SK-N-SH (cell line): ENCODE data around the gene ABCB7. TPM values are rescaled to one million over a fixed set of nuclear protein-coding genes. Genes with fewer than 3 reads are reported as not detected.
"Not testable (repeated sequence)": the region's sequence is repeated elsewhere in the genome, so short reads cannot be mapped to it uniquely, and the experiment has no call there.

ENCODE experiments used
- CTCF ChIA-PET: fragments of 300-600, 350-600 bp; formaldehyde crosslinking; extraction: SDS; loops from one replicate; lab custom pipeline; 2021; lab: Yijun Ruan, JAX
- POLR2A ChIA-PET: fragments of 350-600 bp; sonication (Branson Sonifier 250); formaldehyde crosslinking; extraction: SDS; loops from one replicate; lab custom pipeline; 2020; ENCODE audit warnings: antibody characterized with exemption, inconsistent platforms; lab: Yijun Ruan, JAX
- DNase-seq: peaks from one replicate; pipeline ENCODE4 v3.0.0; 2012
- H2AFZ ChIP-seq: fragments of 200-600 bp; sonication (generic); 2 replicates; pipeline ENCODE4 v1.8.1; 2016; ENCODE audit warnings: antibody characterized with exemption, mild to moderate bottlenecking, low read depth
- H3F3A ChIP-seq: fragments of 200-600 bp; sonication (generic); replicated peaks from 2 replicates; pipeline ENCODE3; 2016; ENCODE audit warnings: antibody characterized with exemption, mild to moderate bottlenecking; ENCODE audit not compliant: insufficient read depth
- H3K27ac ChIP-seq, 2 experiments: fragments of 200-500 bp in 1 of 2; fragments of 200-600 bp in 1 of 2; sonication (Bioruptor generic) in 1 of 2; sonication (generic), shearing (Covaris generic) in 1 of 2; 2 replicates each; pipeline versions ENCODE4 v1.5.1 to v1.6.1; 2014 to 2016; ENCODE audit warnings: low read depth in 2 of 2, inconsistent platforms in 1 of 2, low read length in 1 of 2, mild to moderate bottlenecking in 1 of 2, mixed read lengths in 1 of 2
- H3K27me3 ChIP-seq: fragments of 200-600 bp; sonication (generic), shearing (Covaris generic); 2 replicates; pipeline ENCODE4 v1.6.1; 2016; ENCODE audit warnings: mixed run types; ENCODE audit not compliant: insufficient read depth
- H3K36me3 ChIP-seq, 2 experiments: fragments of 200-500 bp in 1 of 2; fragments of 200-600 bp in 1 of 2; sonication (Bioruptor generic) in 1 of 2; sonication (generic) in 1 of 2; replicated peaks in 1 of 2; 2 replicates each; pipeline versions ENCODE3 to v1.5.1; 2014 to 2016; ENCODE audit warnings: low read length in 1 of 2, mild to moderate bottlenecking in 1 of 2; ENCODE audit not compliant: insufficient read depth in 2 of 2, control insufficient read depth in 1 of 2
- H3K4me1 ChIP-seq, 2 experiments: fragments of 200-500 bp in 1 of 2; fragments of 200-600 bp in 1 of 2; sonication (Bioruptor generic) in 1 of 2; sonication (generic), shearing (Covaris generic) in 1 of 2; 2 replicates each; pipeline versions ENCODE4 v1.5.1 to v1.6.1; 2014 to 2016; ENCODE audit warnings: low read depth in 1 of 2, low read length in 1 of 2, mixed run types in 1 of 2; ENCODE audit not compliant: insufficient read depth in 2 of 2, control insufficient read depth in 1 of 2
- H3K4me2 ChIP-seq: fragments of 200-600 bp; sonication (generic), shearing (Covaris generic); 2 replicates; pipeline ENCODE4 v1.6.1; 2017; ENCODE audit warnings: mixed run types
- H3K4me3 ChIP-seq, 2 experiments: fragments of 200-500 bp in 1 of 2; fragments of 200-600 bp in 1 of 2; sonication (Bioruptor generic) in 1 of 2; sonication (generic), shearing (Covaris generic) in 1 of 2; 2 replicates each; pipeline versions ENCODE4 v1.5.1 to v1.8.1; 2014 to 2016; ENCODE audit warnings: low read depth in 2 of 2, inconsistent platforms in 1 of 2, low read length in 1 of 2, mild to moderate bottlenecking in 1 of 2, mixed read lengths in 1 of 2, moderate library complexity in 1 of 2
- H3K79me2 ChIP-seq: fragments of 200-600 bp; sonication (generic); 2 replicates; pipeline ENCODE4 v1.8.1; 2017; ENCODE audit warnings: mild to moderate bottlenecking; ENCODE audit not compliant: insufficient read depth
- H3K9ac ChIP-seq: fragments of 200-600 bp; sonication (generic); 2 replicates; pipeline ENCODE4 v1.6.1; 2017; ENCODE audit warnings: mixed run types
- H3K9me2 ChIP-seq: fragments of 200-600 bp; sonication (generic); 2 replicates; pipeline ENCODE4 v1.6.1; 2017; ENCODE audit warnings: mixed run types
- H3K9me3 ChIP-seq: fragments of 200-600 bp; sonication (generic); 2 replicates; pipeline ENCODE4 v1.6.1; 2017; ENCODE audit warnings: mixed run types, mild to moderate bottlenecking, moderate library complexity
- H4K20me1 ChIP-seq: fragments of 200-600 bp; sonication (generic); 2 replicates; pipeline ENCODE4 v1.6.1; 2017; ENCODE audit warnings: mild to moderate bottlenecking, mixed run types; ENCODE audit not compliant: insufficient read depth
- EP300 ChIP-seq, 2 experiments: IDR thresholded peaks; 2 replicates each; pipeline versions ENCODE4 v1.4.0 to v1.6.1; 2012; ENCODE audit warnings: borderline replicate concordance in 1 of 2, low read depth in 1 of 2, low read length in 1 of 2
- FOXJ3 ChIP-seq: sonication (generic); formaldehyde crosslinking; IDR thresholded peaks from 2 replicates; pipeline ENCODE4 v1.5.1; 2020; ENCODE audit warnings: mild to moderate bottlenecking, missing genetic modification reagents
- JUND ChIP-seq: IDR thresholded peaks from 2 replicates; pipeline ENCODE4 v1.4.0; 2012
- MXI1 ChIP-seq: IDR thresholded peaks from 2 replicates; pipeline ENCODE4 v1.6.1; 2012; ENCODE audit warnings: mild to moderate bottlenecking, low read depth, low read length, improper control_type of control experiment
- NFIC ChIP-seq: IDR thresholded peaks from 2 replicates; pipeline ENCODE4 v1.4.0; 2012; ENCODE audit warnings: borderline replicate concordance
- NRF1 ChIP-seq: IDR thresholded peaks from 2 replicates; pipeline ENCODE4 v1.6.1; 2012; ENCODE audit warnings: low read depth, mild to moderate bottlenecking, low read length
- POLR2AphosphoS5 ChIP-seq: IDR thresholded peaks from 2 replicates; pipeline ENCODE4 v1.6.1; 2012; ENCODE audit warnings: low read depth, low read length
- RAD21 ChIP-seq: IDR thresholded peaks from 2 replicates; pipeline ENCODE4 v1.6.1; 2012; ENCODE audit warnings: mild to moderate bottlenecking, low read length
- RFX5 ChIP-seq: IDR thresholded peaks from 2 replicates; pipeline ENCODE4 v1.6.1; 2012; ENCODE audit warnings: mild to moderate bottlenecking, improper control_type of control experiment, low read length
- SIN3A ChIP-seq: IDR thresholded peaks from 2 replicates; pipeline ENCODE4 v1.6.1; 2012; ENCODE audit warnings: low read depth, mild to moderate bottlenecking, low read length, moderate library complexity, borderline replicate concordance
- TAF1 ChIP-seq: IDR thresholded peaks from 2 replicates; pipeline ENCODE4 v1.6.1; 2012; ENCODE audit warnings: low read depth, mild to moderate bottlenecking, low read length, moderate library complexity, borderline replicate concordance
- YY1 ChIP-seq: IDR thresholded peaks from 2 replicates; pipeline ENCODE4 v1.4.0; 2012; ENCODE audit warnings: low read depth, mild to moderate bottlenecking
- WGBS: methylation state at CpG from one replicate; pipeline ENCODE4 v1.1.6; 2017; ENCODE audit warnings: low lambda C conversion rate; 5-methylcytosine and 5-hydroxymethylcytosine counted together
- polyA plus RNA-seq, 3 experiments: library from polyadenylated mRNA; depleted of rRNA; stranded (reverse); fragments of >200 nt; gene quantifications; 2 replicates each; pipeline ENCODE4 v1.2.3, GENCODE V29; 2012
- TF ChIP-seq, protein P1 (sequence below): fragments of 150-350 bp; IDR thresholded peaks from 2 replicates; pipeline ENCODE4 v1.6.1; 2016; ENCODE audit warnings: mild to moderate bottlenecking, low read depth, low read length
- TF ChIP-seq, protein P2 (sequence below): fragments of 150-350 bp; IDR thresholded peaks from 2 replicates; pipeline ENCODE4 v1.6.1; 2017; ENCODE audit warnings: antibody characterized with exemption, low read length, low read depth, borderline replicate concordance
- TF ChIP-seq, protein P3 (sequence below): IDR thresholded peaks from 2 replicates; pipeline ENCODE4 v1.4.0; 2012; ENCODE audit warnings: low read depth, borderline replicate concordance

The ABCB7 gene
- polyA plus RNA-seq, 1 of the 3 experiments (the other 2 are of a cell fraction) = 20.4 TPM

DNA sequence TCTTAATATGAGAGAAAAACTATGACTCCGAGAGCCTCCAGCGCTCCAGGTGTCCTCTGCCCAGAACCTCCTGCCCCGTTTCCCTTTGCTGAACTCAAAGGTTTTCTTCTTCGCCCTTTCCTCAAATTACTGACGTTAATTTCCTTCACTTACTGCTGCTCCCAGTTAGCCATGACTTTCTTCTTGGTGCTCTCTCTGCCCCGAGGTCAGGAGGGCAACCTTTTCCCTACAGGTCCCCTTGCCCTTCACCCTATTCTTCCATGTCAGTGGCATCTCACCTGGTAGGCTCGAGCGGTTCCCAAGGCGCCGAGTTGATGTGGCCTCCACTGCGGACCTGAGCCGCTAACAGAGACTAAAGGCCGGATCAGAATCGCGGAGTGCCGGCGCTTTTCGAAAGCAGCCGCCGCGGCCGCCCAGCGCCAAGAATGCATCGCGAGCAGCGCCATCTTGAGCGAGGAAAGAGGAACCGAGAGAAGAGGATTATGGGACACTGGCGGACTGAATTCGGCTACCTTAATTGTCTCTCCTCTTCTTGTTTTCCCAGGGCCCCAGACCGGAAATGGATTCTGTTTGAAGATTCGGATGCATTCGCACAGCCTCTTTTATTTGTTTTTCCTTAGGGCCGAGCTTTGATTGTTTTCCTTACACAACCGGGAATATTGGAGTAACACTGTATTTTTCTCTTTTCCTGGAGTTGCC, at the start of gene ABCB7 (continued):
- TF ChIP-seq TAF1 (peak; percentile 95), NFIC (no peak), MXI1 (peak; percentile 38; the same call in 1 of the 2 replicates), NRF1 (no peak), POLR2AphosphoS5 (peak; percentile 86), RFX5 (no peak), FOXJ3 (CRISPR knock-in tag) (no peak), RAD21 (no peak)
- TF ChIP-seq, protein P1, sequence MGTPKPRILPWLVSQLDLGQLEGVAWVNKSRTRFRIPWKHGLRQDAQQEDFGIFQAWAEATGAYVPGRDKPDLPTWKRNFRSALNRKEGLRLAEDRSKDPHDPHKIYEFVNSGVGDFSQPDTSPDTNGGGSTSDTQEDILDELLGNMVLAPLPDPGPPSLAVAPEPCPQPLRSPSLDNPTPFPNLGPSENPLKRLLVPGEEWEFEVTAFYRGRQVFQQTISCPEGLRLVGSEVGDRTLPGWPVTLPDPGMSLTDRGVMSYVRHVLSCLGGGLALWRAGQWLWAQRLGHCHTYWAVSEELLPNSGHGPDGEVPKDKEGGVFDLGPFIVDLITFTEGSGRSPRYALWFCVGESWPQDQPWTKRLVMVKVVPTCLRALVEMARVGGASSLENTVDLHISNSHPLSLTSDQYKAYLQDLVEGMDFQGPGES = no peak
- TF ChIP-seq, protein P2, sequence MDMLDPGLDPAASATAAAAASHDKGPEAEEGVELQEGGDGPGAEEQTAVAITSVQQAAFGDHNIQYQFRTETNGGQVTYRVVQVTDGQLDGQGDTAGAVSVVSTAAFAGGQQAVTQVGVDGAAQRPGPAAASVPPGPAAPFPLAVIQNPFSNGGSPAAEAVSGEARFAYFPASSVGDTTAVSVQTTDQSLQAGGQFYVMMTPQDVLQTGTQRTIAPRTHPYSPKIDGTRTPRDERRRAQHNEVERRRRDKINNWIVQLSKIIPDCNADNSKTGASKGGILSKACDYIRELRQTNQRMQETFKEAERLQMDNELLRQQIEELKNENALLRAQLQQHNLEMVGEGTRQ = no peak

DNA sequence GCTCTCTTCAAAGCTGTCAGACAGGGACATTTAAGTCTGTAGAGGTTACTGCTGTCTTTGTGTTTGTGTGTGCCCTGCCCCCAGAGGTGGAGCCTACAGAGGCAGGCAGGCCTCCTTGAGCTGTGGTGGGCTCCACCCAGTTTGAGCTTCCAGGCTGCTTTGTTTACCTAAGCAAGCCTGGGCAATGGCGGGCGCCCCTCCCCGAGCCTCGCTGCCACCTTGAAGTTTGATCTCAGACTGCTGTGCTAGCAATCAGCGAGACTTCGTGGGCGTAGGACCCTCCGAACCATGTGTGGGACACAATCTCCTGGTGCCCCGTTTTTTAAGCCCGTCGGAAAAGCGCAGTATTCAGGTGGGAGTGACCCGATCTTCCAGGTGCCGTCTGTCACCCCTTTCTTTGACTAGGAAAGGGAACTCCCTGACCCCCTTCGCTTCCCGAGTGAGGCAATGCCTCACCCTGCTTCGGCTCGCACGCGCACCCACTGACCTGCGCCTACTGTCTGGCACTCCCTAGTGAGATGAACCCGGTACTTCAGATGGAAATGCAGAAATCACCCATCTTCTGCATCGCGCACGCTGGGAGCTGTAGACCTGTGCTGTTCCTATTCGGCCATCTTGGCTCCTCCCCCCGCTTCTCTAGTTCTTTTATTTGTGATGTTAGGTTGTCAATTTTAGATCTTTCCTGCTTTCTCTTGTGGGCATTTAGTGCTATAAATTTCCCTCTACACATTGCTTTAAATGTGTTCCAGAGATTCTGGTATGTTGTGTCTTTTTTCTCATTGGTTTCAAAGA, 32.5 kb upstream of the ABCB7 start:
- H3F3A ChIP-seq, H3K9ac ChIP-seq, DNase-seq, POLR2A ChIA-PET, H3K9me2 ChIP-seq, H4K20me1 ChIP-seq, CTCF ChIA-PET, H3K4me1 ChIP-seq, H3K36me3 ChIP-seq, H3K79me2 ChIP-seq, H3K9me3 ChIP-seq, H3K27me3 ChIP-seq: not testable (repeated sequence)
- Histone ChIP-seq H3K4me2 (peak overlapping the region; percentile 33; the same call in 1 of the 2 replicates), H3K27ac (peak overlapping the region in 1 of 2 experiments; percentile 16; a peak in 1 of 4 replicates), H2AFZ (peak overlapping the region; percentile 65), H3K4me3 (peak overlapping the region; percentile 32 to 42; a peak in 3 of 4 replicates)
- TF ChIP-seq YY1 = peak; percentile 38; the same call in 1 of the 2 replicates
- 17% methylated on average over 15 of the region's 27 CpGs for WGBS

DNA sequence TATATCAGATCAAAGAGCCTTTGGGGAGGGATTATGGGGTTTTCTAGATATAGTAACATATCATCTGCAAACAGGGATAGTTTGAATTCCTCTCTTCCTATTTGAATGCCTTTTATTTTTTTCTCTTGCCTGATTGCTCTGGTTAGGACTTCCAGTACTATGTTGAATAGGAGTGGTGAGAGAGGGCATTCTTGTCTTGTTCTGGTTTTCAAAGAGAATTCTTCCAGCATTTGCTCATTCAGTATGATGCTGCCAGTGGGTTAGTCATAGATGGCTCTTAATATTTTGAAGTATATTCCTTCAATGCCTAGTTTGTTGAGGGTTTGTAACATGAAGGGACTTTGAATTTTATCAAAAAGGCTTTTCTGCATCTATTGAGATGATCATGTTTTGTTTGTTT, 25.6 kb upstream of the ABCB7 start:
- H2AFZ ChIP-seq = no peak overlapping the region; the same call in 1 of the 2 replicates
- no peaks in the 10 kb centered on the region for H4K20me1 ChIP-seq
- H3K9ac ChIP-seq = no peak overlapping the region
- H3K4me3 ChIP-seq = no peak overlapping the region
- DNase-seq = no peak
- no peak overlapping the region for H3K4me2 ChIP-seq
- ChIA-PET POLR2A (no interaction called here), CTCF (no interaction called here)
- H3K27me3 ChIP-seq = no peaks in the 10 kb centered on the region; the same call in 1 of the 2 replicates
- H3K27ac ChIP-seq = no peak overlapping the region
- H3K79me2 ChIP-seq = no peaks in the 10 kb centered on the region
- H3K9me2 ChIP-seq = no peaks in the 10 kb centered on the region
- H3K36me3 ChIP-seq = no peaks in the 10 kb centered on the region
- H3K9me3 ChIP-seq = no peaks in the 10 kb centered on the region
- TF ChIP-seq, protein P3, sequence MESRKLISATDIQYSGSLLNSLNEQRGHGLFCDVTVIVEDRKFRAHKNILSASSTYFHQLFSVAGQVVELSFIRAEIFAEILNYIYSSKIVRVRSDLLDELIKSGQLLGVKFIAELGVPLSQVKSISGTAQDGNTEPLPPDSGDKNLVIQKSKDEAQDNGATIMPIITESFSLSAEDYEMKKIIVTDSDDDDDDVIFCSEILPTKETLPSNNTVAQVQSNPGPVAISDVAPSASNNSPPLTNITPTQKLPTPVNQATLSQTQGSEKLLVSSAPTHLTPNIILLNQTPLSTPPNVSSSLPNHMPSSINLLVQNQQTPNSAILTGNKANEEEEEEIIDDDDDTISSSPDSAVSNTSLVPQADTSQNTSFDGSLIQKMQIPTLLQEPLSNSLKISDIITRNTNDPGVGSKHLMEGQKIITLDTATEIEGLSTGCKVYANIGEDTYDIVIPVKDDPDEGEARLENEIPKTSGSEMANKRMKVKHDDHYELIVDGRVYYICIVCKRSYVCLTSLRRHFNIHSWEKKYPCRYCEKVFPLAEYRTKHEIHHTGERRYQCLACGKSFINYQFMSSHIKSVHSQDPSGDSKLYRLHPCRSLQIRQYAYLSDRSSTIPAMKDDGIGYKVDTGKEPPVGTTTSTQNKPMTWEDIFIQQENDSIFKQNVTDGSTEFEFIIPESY = no peak
- no peak for TF ChIP-seq JUND
- no peak for TF ChIP-seq NFIC
- TF ChIP-seq SIN3A = no peak
- TF ChIP-seq RFX5 = no peak
- TF ChIP-seq POLR2AphosphoS5 = no peak
- TF ChIP-seq MXI1 = no peak
- TF ChIP-seq EP300 (IDR thresholded peaks at IDR 0.05; ENCODE audit: borderline replicate concordance in 1 of 2, low read depth in 1 of 2, low read length in 1 of 2) = no peak
- no peaks in the 10 kb centered on the region for H3K4me1 ChIP-seq
- H3F3A ChIP-seq = no peaks in the 10 kb centered on the region
